Fibroblast of mammary gland (primary cell): ENCODE data around the gene ADAMTSL3.

Source experiments
- DNase-seq: peaks from one replicate; pipeline ENCODE4 v3.0.0-alpha.2; 2010; ENCODE audit warnings: low read depth
- H3K4me3 ChIP-seq: 2 replicates; pipeline ENCODE4 v1.5.1; 2011; ENCODE audit warnings: low read depth, mild to moderate bottlenecking, low read length, moderate library complexity; ENCODE audit not compliant: control insufficient read depth
- TF ChIP-seq, protein P1 (sequence below): conservative IDR thresholded peaks from 2 replicates; pipeline ENCODE4 v1.5.1; 2011; ENCODE audit warnings: low read depth, low read length, inconsistent platforms; ENCODE audit not compliant: control insufficient read depth, insufficient read depth

The ADAMTSL3 gene

DNA sequence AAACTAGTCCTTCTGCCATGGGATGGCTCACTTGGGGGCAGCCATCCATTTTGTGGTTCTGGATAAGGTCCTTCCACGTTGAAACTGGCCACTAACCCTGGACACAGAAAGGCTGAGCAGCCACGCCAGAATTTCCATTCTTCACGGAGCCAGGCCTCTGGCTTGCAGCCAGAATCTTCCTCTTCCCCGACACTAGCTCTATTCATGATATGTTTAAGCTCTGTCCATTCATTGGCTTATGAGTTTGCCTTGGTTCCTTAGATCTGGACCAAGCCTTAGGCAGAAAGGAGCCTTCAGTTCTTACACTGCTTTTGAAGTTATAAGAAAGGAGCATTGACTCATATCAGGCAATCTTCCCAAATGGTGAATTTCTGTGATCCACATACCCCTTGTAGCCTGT lies 293.2 kb downstream of the ADAMTSL3 start:
- H3K4me3 ChIP-seq: no peak overlapping the region
- TF ChIP-seq, protein P1, sequence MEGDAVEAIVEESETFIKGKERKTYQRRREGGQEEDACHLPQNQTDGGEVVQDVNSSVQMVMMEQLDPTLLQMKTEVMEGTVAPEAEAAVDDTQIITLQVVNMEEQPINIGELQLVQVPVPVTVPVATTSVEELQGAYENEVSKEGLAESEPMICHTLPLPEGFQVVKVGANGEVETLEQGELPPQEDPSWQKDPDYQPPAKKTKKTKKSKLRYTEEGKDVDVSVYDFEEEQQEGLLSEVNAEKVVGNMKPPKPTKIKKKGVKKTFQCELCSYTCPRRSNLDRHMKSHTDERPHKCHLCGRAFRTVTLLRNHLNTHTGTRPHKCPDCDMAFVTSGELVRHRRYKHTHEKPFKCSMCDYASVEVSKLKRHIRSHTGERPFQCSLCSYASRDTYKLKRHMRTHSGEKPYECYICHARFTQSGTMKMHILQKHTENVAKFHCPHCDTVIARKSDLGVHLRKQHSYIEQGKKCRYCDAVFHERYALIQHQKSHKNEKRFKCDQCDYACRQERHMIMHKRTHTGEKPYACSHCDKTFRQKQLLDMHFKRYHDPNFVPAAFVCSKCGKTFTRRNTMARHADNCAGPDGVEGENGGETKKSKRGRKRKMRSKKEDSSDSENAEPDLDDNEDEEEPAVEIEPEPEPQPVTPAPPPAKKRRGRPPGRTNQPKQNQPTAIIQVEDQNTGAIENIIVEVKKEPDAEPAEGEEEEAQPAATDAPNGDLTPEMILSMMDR: no peak
- no peak for DNase-seq

DNA sequence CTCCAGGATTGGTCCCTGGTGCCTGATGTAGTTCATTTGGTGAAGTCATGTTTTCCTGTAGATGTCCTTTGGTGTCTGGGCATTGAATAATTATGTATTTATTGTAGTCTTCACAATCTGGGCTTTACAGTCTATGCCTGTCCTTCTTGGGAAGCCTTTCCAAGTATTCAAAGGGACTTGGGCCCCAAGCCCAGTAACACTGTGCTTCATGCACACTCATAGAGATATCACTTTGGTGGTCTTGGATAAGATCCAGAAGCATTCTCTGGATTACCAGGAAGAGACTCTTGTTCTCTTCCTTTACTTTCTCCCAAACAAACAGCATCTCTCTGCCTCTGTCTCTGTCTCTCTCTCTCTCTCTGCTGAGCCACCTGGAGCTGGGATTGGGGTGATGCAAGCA lies 300.6 kb downstream of the ADAMTSL3 start:
- peak; percentile 15 for DNase-seq
- no peak overlapping the region for H3K4me3 ChIP-seq

DNA sequence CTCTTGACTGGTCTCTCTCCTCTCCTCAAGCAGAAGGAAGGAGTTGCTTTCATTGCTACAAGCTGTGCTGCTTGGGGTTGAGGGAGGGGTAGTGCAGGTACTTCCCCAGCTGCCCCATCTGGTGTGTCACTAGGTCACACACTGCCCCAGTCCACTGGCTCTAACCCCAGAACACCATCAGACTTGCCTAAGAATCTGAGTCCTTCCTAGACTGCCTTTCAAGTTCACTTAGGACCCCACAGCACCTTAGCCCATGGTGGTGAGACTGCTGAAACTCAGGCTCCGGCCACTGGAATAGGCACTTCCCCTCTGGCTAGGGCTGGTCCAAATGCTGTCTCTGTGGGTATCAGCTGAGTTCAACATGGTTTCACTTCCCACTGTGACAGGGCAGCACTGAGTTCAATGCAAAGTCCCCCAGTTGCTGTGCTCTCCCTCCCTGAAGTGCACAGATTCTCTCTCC lies 301.9 kb downstream of the ADAMTSL3 start:
- DNase-seq: no peak
- no peak overlapping the region for H3K4me3 ChIP-seq
- TF ChIP-seq, protein P1: no peak

More for the DNA sequence above, 300.6 kb downstream of the ADAMTSL3 start:
- TF ChIP-seq, protein P1: no peak

DNA sequence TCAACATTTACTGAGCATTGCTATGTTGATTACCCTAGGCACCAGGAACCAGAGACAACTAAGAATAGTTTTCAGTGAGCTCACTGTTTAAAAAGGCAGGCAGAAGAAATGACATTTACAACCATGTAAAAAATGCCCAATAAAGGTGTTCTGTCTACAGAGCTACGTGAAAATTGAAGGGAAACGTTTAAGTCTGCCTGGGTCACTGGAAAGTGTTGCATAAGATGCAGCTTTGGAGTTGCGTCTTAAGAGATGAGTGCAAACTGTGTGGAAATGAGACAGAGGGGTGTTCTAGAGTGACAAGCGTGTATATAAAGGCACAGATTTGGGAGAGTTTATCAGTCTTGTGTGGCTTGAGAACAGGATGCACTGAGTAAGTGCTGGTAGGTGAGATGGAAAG lies 303.0 kb downstream of the ADAMTSL3 start:
- DNase-seq: no peak
- H3K4me3 ChIP-seq: no peak overlapping the region
- TF ChIP-seq, protein P1: no peak

DNA sequence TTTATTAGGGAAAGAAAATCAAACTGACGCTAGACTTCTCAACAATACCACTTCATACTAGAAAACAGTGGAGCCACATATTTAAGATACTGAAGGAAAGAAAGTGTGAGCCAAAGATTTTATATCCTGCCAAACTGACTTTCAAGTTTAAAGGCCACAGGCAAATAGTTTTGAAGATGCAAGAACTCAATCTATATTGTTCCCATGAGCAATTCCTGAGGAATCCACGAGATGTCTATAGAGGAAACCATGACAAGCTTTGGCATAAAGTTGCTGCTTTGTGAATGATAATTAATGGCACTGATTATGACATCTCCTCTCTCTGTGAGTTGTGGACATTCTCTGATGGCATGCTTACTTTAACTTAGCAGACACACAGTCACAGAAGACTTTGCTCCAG lies 305.6 kb downstream of the ADAMTSL3 start:
- TF ChIP-seq, protein P1: no peak
- H3K4me3 ChIP-seq: no peak overlapping the region
- no peak for DNase-seq

DNA sequence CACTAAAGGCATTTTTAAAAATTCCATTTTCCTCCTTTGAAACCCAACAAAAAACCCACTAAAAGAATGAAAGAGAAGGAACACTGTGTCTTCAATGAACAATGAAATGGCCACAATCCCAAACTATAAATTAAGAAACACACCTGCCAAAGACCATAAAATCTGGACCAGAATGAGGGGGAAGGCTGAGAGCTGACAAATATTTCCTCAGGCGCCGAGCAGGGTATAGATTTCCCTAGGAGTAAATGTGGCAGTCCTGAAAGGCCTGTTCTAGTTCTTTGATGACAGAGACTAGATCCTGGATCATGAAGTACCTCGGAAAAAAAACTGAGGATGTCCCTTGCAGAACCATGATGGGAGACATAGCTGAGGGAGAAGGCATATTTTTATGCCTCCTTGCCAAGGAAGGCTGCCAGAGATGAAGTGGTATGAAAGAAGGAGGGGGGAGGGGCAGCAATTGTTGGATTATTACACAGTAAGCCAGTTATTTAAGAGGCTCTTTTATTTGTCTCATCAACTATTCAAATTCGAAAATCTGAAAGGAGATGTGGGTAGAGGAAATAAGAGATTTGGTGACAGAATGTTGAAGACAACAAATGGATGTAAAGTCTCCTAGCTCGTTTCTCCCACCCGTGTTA lies 306.4 kb downstream of the ADAMTSL3 start:
- no peak overlapping the region for H3K4me3 ChIP-seq
- TF ChIP-seq, protein P1: no peak
- DNase-seq: no peak
